ENCODE data around the gene MLLT6.
A peak's percentile ranks its signal among the peaks of the same experiment; 100 is the strongest.
"Not testable (repeated sequence)": the region's sequence is repeated elsewhere in the genome, so short reads cannot be mapped to it uniquely, and the experiment has no call there.

Gene MLLT6

DNA sequence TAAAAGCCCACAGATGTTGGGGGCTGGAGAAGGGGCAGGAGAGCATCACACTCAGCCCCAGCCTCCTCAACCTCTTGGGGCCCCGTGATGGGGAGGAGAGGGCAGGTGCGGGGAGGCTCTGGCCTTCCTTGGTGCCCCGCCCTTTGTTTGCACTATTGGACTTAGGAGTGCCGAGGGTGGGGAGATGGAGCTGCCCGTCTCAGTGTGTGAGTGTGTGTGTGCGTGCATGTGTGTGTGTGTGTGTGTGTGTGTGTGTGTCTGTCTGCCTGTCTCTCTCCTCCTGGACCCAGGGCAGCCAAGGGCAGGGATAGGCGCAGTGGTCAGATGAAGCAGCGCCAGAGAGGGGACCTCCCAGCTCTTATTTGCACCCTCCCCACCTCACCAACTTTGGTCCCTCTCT, 21.1 kb downstream of the MLLT6 start:
- DNase-seq (ENCODE audit: low spot score): not testable (repeated sequence)

DNA sequence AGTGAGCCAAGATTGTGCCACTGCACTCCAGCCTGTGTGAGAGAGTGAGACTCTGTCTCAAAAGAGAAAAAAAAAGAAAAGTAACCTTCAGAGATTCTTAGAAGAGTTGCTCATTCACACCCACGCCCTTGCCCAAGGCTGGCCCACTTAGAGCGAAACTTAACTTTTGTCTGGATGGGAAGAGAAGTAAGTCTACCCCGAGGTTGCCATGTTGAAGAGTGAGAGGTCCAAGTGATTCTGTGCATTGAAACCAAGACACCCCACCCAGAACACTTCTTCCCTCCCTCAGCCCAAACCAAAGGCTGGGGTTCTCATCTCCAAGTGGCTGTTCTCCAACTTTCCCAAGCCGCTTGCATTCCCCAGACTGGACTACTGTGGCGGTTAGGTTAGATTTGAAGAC, 22.7 kb downstream of the MLLT6 start:
- no peak for DNase-seq (ENCODE audit: low spot score)

GRCh38 chr17:38728290-38728831, 23.3 kb downstream of the MLLT6 start:
- DNase-seq (ENCODE audit: low spot score): no peak

DNA sequence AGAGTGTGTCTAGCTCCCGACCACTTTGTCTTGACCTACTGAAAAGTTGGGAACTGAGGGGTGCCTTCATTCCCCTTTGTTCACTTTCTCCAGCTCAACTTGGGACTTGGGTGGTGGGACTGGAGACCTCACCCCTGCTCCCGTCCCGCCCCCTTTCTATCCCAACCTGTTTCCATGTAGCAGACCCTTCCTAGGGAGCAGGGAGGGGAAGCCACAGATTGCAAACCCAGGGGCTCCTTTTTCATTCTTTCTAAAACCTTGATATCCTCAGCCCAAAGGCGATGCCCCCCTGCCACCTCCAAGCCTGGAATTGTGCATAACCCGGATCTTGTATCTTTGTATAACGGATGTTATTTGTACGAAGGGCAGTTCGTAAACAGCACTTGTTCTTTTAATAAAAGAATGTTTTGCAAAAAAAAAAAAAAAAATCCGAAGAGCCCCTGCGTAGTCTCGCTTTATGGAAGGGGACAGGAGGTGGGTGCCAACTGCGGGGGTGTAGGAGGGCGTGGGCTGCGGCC, 24.4 kb downstream of the MLLT6 start:
- DNase-seq (ENCODE audit: low spot score): no peak

GRCh38 chr17:38729886-38730525, 24.9 kb downstream of the MLLT6 start, which contains the start of gene CISD3:
CISD3 (plus strand) TSS chr17:38730341; CDS start chr17:38730359, 18 bp downstream.
- peak; percentile 90 for DNase-seq (ENCODE audit: low spot score)

GRCh38 chr17:38730526-38731379, 25.7 kb downstream of the MLLT6 start:
- DNase-seq (ENCODE audit: low spot score): peak; percentile 84

DNA sequence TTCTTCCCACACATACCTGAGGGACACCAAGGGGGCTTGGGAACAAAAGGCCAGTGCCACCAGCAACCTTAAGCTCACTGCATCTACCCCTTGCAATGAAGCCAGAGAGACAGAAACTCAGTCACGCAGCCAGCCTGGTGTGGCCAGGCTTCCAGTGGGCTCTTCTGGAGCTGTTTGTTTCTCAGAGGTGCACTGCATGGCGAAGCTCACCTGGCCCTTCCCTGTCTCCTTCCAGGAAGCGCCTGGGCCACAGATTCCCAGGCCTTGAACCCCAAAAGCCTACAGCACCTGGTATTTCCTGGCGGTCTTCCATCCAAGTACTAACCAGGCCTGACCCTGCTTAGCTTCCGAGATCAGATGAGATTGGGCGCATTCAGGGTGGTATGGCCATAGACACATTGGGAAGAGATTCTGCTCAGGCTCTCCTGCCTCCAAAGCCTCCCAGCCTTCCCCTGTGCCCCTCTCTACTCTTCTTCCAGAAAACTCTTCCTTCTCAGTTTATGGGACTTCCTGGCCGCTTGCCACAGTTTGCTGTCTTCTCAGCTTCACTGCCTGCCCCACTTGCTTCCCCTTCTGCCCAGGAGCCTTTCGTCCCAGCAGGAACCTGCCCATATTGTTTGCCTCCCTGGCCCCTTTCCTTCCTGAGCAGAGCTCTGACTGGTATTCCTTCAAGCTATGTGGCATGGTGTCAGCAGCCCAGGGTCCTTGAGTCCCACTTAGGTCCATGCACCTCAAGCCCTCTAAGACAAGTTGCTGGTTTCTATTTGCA, 26.6 kb downstream of the MLLT6 start:
- DNase-seq (ENCODE audit: low spot score): no peak

- peak; percentile 25 for DNase-seq (ENCODE audit: low spot score)
These were observed 27.6 kb downstream of the MLLT6 start for GRCh38 chr17:38732376-38733281.

GRCh38 chr17:38733282-38733981, 28.4 kb downstream of the MLLT6 start:
- no peak for DNase-seq (ENCODE audit: low spot score)

DNA sequence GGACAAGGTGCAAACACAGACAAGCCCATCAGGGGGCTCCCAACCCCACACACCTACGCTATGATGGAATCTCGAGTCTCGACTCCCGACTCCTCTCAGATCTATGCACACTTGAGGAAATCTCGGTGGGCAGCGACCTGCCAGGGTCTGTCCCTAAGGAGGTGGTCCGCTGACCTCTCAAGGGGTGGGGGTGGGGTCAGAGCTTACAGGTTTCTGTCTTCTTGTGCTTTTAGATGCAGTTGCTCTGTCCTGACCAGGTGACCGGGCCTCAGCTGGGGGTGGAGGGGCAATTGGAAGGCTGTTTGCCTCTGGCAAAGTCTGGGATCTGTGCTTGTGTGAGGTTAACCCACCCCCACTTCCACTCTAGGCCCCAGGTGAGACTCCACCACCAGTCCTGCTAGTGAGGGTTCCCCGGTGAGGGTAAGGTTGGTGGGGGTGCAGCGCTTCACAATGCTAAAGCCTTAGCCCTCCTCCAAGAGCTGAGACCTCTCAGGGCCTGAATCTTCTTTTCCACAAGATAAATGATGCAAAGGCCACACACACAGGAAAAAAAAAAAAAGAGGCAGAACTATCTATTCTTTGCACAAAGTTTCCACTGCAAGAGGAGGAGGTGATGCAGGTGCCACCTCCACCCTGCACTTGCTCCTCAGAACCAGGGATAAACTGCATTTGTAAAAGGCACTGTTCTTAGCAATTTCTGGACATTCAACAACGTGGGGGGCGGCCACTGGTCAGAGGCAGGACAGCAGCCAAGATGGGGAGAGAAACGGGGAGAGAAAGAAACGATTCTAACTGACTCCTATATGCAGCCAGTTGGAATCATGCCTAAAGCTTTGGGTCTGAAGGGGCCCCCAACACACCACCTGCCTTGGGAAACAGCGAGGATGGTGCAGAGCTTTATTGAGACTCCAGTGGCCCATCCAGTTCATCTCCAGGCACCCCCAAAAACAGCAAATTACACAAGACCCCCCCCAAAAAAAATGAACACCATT, 29.2 kb downstream of the MLLT6 start:
- DNase-seq (ENCODE audit: low spot score): no peak

GRCh38 chr17:38735161-38735997, 30.3 kb downstream of the MLLT6 start:
- peak; percentile 44 for DNase-seq (ENCODE audit: low spot score)

GRCh38 chr17:38738007-38738662, 33.1 kb downstream of the MLLT6 start:
- DNase-seq (ENCODE audit: low spot score): no peak

- DNase-seq (ENCODE audit: low spot score): no peak
These were observed 33.6 kb downstream of the MLLT6 start for GRCh38 chr17:38738686-38739085.

DNA sequence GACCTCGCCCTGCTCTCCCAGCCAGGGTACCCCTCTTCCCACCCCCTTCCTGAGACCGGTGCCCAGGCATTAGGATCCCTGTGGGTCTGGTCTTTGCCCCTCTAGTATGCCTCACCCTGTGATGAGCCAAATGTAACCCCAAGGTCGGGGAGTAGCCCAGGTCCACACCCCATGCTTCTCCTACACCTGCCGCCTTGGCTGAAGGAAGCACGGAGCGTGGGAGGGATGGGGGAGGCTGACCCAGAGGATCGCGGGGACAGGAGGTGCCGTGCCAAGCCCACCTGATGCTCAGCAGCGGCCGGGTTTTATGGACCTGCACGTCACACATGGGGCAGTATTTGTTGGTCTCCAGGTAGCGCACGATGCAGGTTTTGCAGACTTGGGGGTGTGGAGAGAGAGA, 34.2 kb downstream of the MLLT6 start:
- DNase-seq (ENCODE audit: low spot score): no peak

DNA sequence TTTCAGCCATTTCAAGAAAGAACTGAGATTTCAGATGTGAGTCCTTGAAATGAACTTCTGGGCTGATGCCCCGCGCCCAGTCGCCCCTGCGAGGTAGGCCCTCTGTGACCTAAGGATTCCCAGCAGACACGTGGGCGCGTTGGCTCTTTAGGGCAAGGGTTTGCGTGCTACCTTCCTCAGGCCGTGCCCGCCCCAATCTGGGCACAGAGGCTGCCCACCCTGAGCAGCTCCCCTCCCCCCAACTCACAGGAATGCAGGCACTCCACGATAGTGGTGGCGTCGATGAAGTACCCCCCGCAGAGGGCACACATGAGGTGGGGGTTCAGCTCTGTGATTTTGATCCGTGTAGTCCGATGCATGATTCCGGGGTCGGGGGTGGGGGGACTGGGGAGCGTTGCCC, 35.0 kb downstream of the MLLT6 start:
- DNase-seq (ENCODE audit: low spot score): no peak

- no peak for DNase-seq (ENCODE audit: low spot score)
These were observed 35.7 kb downstream of the MLLT6 start for GRCh38 chr17:38740806-38741205.

DNA sequence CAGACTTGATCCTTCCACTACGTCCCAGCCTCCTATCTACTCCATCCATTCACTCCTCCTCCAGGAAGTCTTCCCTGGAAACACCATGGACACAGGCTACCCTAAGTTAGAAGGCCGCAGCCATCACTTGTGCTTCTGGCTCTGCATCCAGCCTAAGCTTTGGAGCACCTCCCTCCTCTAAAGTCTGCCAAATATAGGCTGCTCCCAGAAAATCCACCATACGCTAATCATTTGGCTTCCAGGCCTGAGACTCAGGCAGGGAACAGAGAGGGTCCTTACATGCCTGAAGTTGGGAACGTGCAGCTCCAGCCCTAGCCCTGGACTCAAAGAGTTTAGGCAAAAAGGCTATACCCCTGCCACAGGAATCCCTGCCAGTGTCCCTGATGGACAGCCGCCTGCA, 36.4 kb downstream of the MLLT6 start:
- no peak for DNase-seq (ENCODE audit: low spot score)

DNA sequence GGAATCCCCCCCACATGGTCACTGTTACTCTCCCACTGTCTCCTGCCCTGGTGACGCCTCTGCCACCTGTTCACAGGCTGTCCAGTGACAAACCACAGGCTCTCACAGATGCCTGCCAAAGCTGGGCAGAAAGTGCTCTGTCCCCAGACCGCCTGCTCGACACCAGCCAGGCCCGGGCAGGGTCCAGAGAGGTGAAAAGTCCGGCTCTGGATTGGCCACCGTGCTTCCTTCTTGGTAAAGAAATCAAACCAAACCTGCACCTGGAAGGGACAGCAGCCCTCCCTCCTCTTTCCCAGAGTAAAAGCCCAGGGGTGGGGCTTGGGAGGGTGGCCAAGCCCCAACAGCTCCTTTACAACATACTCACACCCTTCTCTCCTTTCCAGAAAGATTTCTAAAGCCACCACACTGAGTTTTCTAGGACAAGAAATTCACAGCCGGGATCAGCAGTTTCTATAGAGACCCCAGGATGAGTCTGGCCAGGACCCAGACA, 36.9 kb downstream of the MLLT6 start:
- no peak for DNase-seq (ENCODE audit: low spot score)
